KMS-11 (cell line): ENCODE results near the gene PHF21A.

Experiments used
- H2AFZ ChIP-seq: fragments of 200-600 bp; sonication (generic); 2 replicates; pipeline ENCODE4 v1.6.1; 2016; ENCODE audit warnings: antibody characterized with exemption, mixed run types, low read depth
- H3K27ac ChIP-seq: fragments of 200-600 bp; sonication (generic); 2 replicates; pipeline ENCODE4 v1.6.1; 2016; ENCODE audit warnings: mild to moderate bottlenecking, mixed run types
- H3K27me3 ChIP-seq: fragments of 200-600 bp; sonication (generic); 2 replicates; pipeline ENCODE4 v1.6.1; 2017; ENCODE audit warnings: mild to moderate bottlenecking, low read depth, mixed run types, moderate library complexity; ENCODE audit not compliant: insufficient read depth
- H3K36me3 ChIP-seq: fragments of 200-600 bp; sonication (generic); 2 replicates; pipeline ENCODE4 v1.6.1; 2017; ENCODE audit warnings: mild to moderate bottlenecking, mixed run types; ENCODE audit not compliant: insufficient read depth
- H3K4me1 ChIP-seq: fragments of 200-600 bp; sonication (generic); 2 replicates; pipeline ENCODE4 v1.6.1; 2016; ENCODE audit warnings: mild to moderate bottlenecking, low read depth, mixed run types; ENCODE audit not compliant: poor library complexity, severe bottlenecking
- H3K4me2 ChIP-seq: fragments of 200-600 bp; sonication (generic); 2 replicates; pipeline ENCODE4 v1.7.0; 2016; ENCODE audit warnings: mild to moderate bottlenecking, mixed run types
- H3K4me3 ChIP-seq: fragments of 200-600 bp; sonication (generic); IDR thresholded peaks from 2 replicates; pipeline ENCODE4 v1.6.1; 2017; ENCODE audit warnings: low read depth, low read length, mixed read lengths; ENCODE audit not compliant: insufficient read depth
- H3K79me2 ChIP-seq: fragments of 200-600 bp; sonication (generic); 2 replicates; pipeline ENCODE4 v1.6.1; 2016; ENCODE audit warnings: low read depth, mixed run types; ENCODE audit not compliant: insufficient read depth
- H3K9ac ChIP-seq: fragments of 200-600 bp; sonication (generic); 2 replicates; pipeline ENCODE4 v1.6.1; 2016; ENCODE audit warnings: mild to moderate bottlenecking, mixed run types
- H4K20me1 ChIP-seq: fragments of 200-600 bp; sonication (generic); 2 replicates; pipeline ENCODE4 v1.6.1; 2016; ENCODE audit warnings: mild to moderate bottlenecking, mixed run types; ENCODE audit not compliant: insufficient read depth
- CTCF ChIP-seq: fragments of 200-600 bp; sonication (generic); conservative IDR thresholded peaks from 2 replicates; pipeline ENCODE4 v1.6.1; 2017; ENCODE audit warnings: low read depth, mild to moderate bottlenecking, antibody characterized with exemption, low read length, moderate library complexity, mixed read lengths

The PHF21A gene

GRCh38 chr11:45892856-45893255 lies 228.4 kb downstream of the PHF21A start:
- Histone ChIP-seq H4K20me1 (no peaks in the 10 kb centered on the region), H3K27ac (no peak overlapping the region), H3K4me3 (no peak overlapping the region), H3K36me3 (no peaks in the 10 kb centered on the region), H2AFZ (no peak overlapping the region), H3K27me3 (peaks cover 8% of the 10 kb centered on the region; the same call in 1 of the 2 replicates), H3K4me2 (no peak overlapping the region), H3K4me1 (no peaks in the 10 kb centered on the region), H3K79me2 (no peaks in the 10 kb centered on the region), H3K9ac (no peak overlapping the region)
- no peak for TF ChIP-seq CTCF

- Histone ChIP-seq H3K9ac (no peak overlapping the region), H4K20me1 (no peaks in the 10 kb centered on the region), H3K4me2 (no peak overlapping the region), H3K4me3 (no peak overlapping the region), H3K79me2 (no peaks in the 10 kb centered on the region), H3K36me3 (no peaks in the 10 kb centered on the region), H3K4me1 (no peaks in the 10 kb centered on the region), H2AFZ (no peak overlapping the region), H3K27ac (no peak overlapping the region), H3K27me3 (no peaks in the 10 kb centered on the region; the same call in 1 of the 2 replicates)
- no peak for TF ChIP-seq CTCF
Measured at GRCh38 chr11:45890886-45891550, 230.2 kb downstream of the PHF21A start.

GRCh38 chr11:45889966-45890365 lies 231.3 kb downstream of the PHF21A start:
- no peak for TF ChIP-seq CTCF
- H3K4me1 ChIP-seq: peaks cover 2% of the 10 kb centered on the region
- H2AFZ ChIP-seq: no peak overlapping the region
- no peaks in the 10 kb centered on the region for H3K27me3 ChIP-seq
- no peak overlapping the region for H3K9ac ChIP-seq
- H3K27ac ChIP-seq: no peak overlapping the region
- no peak overlapping the region for H3K4me2 ChIP-seq
- no peak overlapping the region for H3K4me3 ChIP-seq
- H3K79me2 ChIP-seq: no peaks in the 10 kb centered on the region
- no peaks in the 10 kb centered on the region for H3K36me3 ChIP-seq
- H4K20me1 ChIP-seq: no peaks in the 10 kb centered on the region

GRCh38 chr11:45889555-45889954 lies 231.7 kb downstream of the PHF21A start:
- no peak overlapping the region for H2AFZ ChIP-seq
- H3K9ac ChIP-seq: no peak overlapping the region
- H3K27me3 ChIP-seq: no peaks in the 10 kb centered on the region
- H3K4me1 ChIP-seq: peaks cover 2% of the 10 kb centered on the region
- TF ChIP-seq CTCF: no peak
- H3K36me3 ChIP-seq: no peaks in the 10 kb centered on the region
- H3K79me2 ChIP-seq: no peaks in the 10 kb centered on the region
- no peak overlapping the region for H3K4me3 ChIP-seq
- H4K20me1 ChIP-seq: no peaks in the 10 kb centered on the region
- no peak overlapping the region for H3K4me2 ChIP-seq
- H3K27ac ChIP-seq: no peak overlapping the region
